K562 (cell line): ENCODE data around the gene ADCY5. TPM values are rescaled to one million over a fixed set of nuclear protein-coding genes. Genes with fewer than 3 reads are reported as not detected.

Experiments used
- ATAC-seq: fragments of 200-7000 bp; cut with Tn5 transposase; 3 replicates; pipeline ENCODE4 v1.9.1; 2020; ENCODE audit warnings: moderate library complexity
- BruUV-seq: library from RNA; stranded (reverse); fragments of 400-500 nt; replicated peaks from 2 replicates; lab custom pipeline; 2021; lab: Mats Ljungman, UMichigan
- CTCF ChIA-PET: fragments of 300-600 bp; formaldehyde crosslinking; extraction: SDS; loops from one replicate; lab custom pipeline; 2021; ENCODE audit warnings: low intra/inter-chr PET ratio; lab: Yijun Ruan, JAX
- POLR2A ChIA-PET: fragments of 300-600, 350-650 bp; sonication (Branson Sonifier 250); formaldehyde crosslinking; extraction: SDS; loops from one replicate; lab custom pipeline; 2021; ENCODE audit warnings: antibody characterized with exemption, inconsistent platforms; lab: Yijun Ruan, JAX
- DNase-seq, 4 experiments: peaks; one replicate each; pipeline versions ENCODE4 v3.0.0 to v3.0.0-alpha.2; 2011 to 2018; ENCODE audit warnings: low spot score in 3 of 4, mixed read lengths in 3 of 4; ENCODE audit errors: extremely low read depth in 1 of 4
- FAIRE-seq: peaks from 2 replicates; lab custom pipeline; 2011; peaks lifted over from hg19 to GRCh38; lab: Jason Lieb, UNC
- H2AFZ ChIP-seq: 2 replicates; pipeline ENCODE4 v1.6.0; 2011; ENCODE audit warnings: low read depth, low read length, control low read depth, inconsistent platforms
- H3K27ac ChIP-seq: fragments of 200-600 bp; 3 replicates; pipeline ENCODE4 v1.8.0; 2011; ENCODE audit warnings: low read depth, mild to moderate bottlenecking, control low read depth, inconsistent platforms, low read length, moderate library complexity, mixed read lengths; ENCODE audit errors: extremely low read depth
- H3K27me3 ChIP-seq, 2 experiments: fragments of 300-600 bp in 1 of 2; 2 replicates in 1 of 2; 3 replicates in 1 of 2; pipeline versions ENCODE4 v1.6.0 to v1.8.0; 2011; ENCODE audit warnings: inconsistent platforms in 2 of 2, low read length in 2 of 2, mild to moderate bottlenecking in 1 of 2, mixed read lengths in 1 of 2, moderate library complexity in 1 of 2; ENCODE audit not compliant: control insufficient read depth in 2 of 2, insufficient read depth in 2 of 2
- H3K36me3 ChIP-seq: fragments of 300-600 bp; 3 replicates; pipeline ENCODE4 v1.8.0; 2011; ENCODE audit warnings: mild to moderate bottlenecking, low read length, inconsistent platforms; ENCODE audit not compliant: control insufficient read depth, insufficient read depth
- H3K4me1 ChIP-seq, 2 experiments: fragments of 200-600 bp in 1 of 2; replicated peaks in 1 of 2; 2 replicates in 1 of 2; 3 replicates in 1 of 2; pipeline versions ENCODE4 v1.5.1 to v1.8.0; 2011; ENCODE audit warnings: inconsistent platforms in 2 of 2, low read length in 2 of 2, mild to moderate bottlenecking in 1 of 2, mixed read lengths in 1 of 2, moderate library complexity in 1 of 2; ENCODE audit not compliant: control insufficient read depth in 2 of 2, insufficient read depth in 2 of 2
- H3K4me2 ChIP-seq: 2 replicates; pipeline ENCODE4 v1.6.1; 2011; ENCODE audit warnings: low read length, control low read depth, inconsistent platforms, mixed read lengths; ENCODE audit not compliant: insufficient read depth
- H3K4me3 ChIP-seq: fragments of 200-600 bp; sonication (generic), shearing (Covaris generic); 2 replicates; pipeline ENCODE4 v1.5.1; 2016; ENCODE audit warnings: control low read depth, inconsistent platforms
- H3K79me2 ChIP-seq: fragments of 200-600 bp; 3 replicates; pipeline ENCODE4 v1.8.0; 2011; ENCODE audit warnings: low read length, inconsistent platforms; ENCODE audit not compliant: control insufficient read depth, insufficient read depth
- H3K9ac ChIP-seq, 2 experiments: 2 replicates each; pipeline versions ENCODE4 v1.6.0 to v1.6.1; 2011; ENCODE audit warnings: low read depth in 2 of 2, low read length in 2 of 2, control low read depth in 1 of 2, inconsistent platforms in 1 of 2, mild to moderate bottlenecking in 1 of 2, mixed read lengths in 1 of 2; ENCODE audit not compliant: insufficient read depth in 1 of 2
- H3K9me1 ChIP-seq: one replicate; pipeline ENCODE4 v1.6.0; 2011; ENCODE audit warnings: inconsistent platforms, mild to moderate bottlenecking, low read length, moderate library complexity; ENCODE audit not compliant: control insufficient read depth, insufficient read depth
- H3K9me3 ChIP-seq: replicated peaks from 2 replicates; pipeline ENCODE4 v1.5.1; 2011; ENCODE audit warnings: low read depth, low read length, inconsistent platforms; ENCODE audit not compliant: control insufficient read depth, insufficient read depth
- H4K20me1 ChIP-seq: replicated peaks from 2 replicates; pipeline ENCODE4 v1.6.1; 2011; ENCODE audit warnings: low read length, inconsistent platforms, mixed read lengths; ENCODE audit not compliant: control insufficient read depth, insufficient read depth
- CLOCK ChIP-seq: fragments of 250-450 bp; sonication (Bioruptor Pico); IDR thresholded peaks from 2 replicates; pipeline ENCODE4 v1.4.0; 2020; ENCODE audit warnings: mild to moderate bottlenecking, moderate library complexity, borderline replicate concordance
- ETV1 ChIP-seq: fragments of 450-650 bp; conservative IDR thresholded peaks from 2 replicates; pipeline ENCODE4 v1.6.1; 2016; ENCODE audit warnings: missing genetic modification characterization, control low read depth, low read depth, missing compliant biosample characterization
- HNRNPK ChIP-seq: fragments of 200-400 bp; formaldehyde crosslinking; IDR thresholded peaks from one replicate; pipeline ENCODE4 v1.6.1; 2018; ENCODE audit warnings: mild to moderate bottlenecking, low read depth, low read length; ENCODE audit not compliant: poor library complexity, severe bottlenecking
- KLF1 ChIP-seq: fragments of 450-650 bp; IDR thresholded peaks from 2 replicates; pipeline ENCODE4 v1.6.1; 2016; ENCODE audit warnings: missing genetic modification characterization, missing compliant biosample characterization
- RUNX1 ChIP-seq: sonication (generic); IDR thresholded peaks from 2 replicates; pipeline ENCODE4 v1.6.1; 2016; ENCODE audit warnings: antibody characterized with exemption, low read depth
- SMAD3 ChIP-seq: fragments of 450-650 bp; formaldehyde crosslinking; conservative IDR thresholded peaks from 2 replicates; pipeline ENCODE4 v1.4.0; 2020; ENCODE audit warnings: mild to moderate bottlenecking
- ZNF253 ChIP-seq: fragments of 250-450 bp; sonication (Bioruptor Pico); conservative IDR thresholded peaks from 2 replicates; pipeline ENCODE4 v1.6.1; 2021; ENCODE audit warnings: mild to moderate bottlenecking
- ZNF511 ChIP-seq: sonication (generic); formaldehyde crosslinking; IDR thresholded peaks from 2 replicates; pipeline ENCODE4 v1.8.0; 2022; ENCODE audit warnings: mild to moderate bottlenecking, missing genetic modification reagents
- ZNF609 ChIP-seq: sonication (generic); formaldehyde crosslinking; IDR thresholded peaks from 2 replicates; pipeline ENCODE4 v1.8.1; 2023; ENCODE audit warnings: missing genetic modification reagents, mild to moderate bottlenecking, borderline replicate concordance
- ZNF639 ChIP-seq, 2 experiments: fragments of 200-800 bp in 1 of 2; sonication (Bioruptor generic) in 1 of 2; sonication (generic) in 1 of 2; formaldehyde crosslinking in 1 of 2; IDR thresholded peaks in 1 of 2; conservative IDR thresholded peaks in 1 of 2; 2 replicates each; pipeline versions ENCODE4 v1.5.0 to v1.6.1; 2016 to 2020; ENCODE audit warnings: missing compliant biosample characterization in 1 of 2, missing genetic modification characterization in 1 of 2, missing genetic modification reagents in 1 of 2
- WGBS: fragments of 100-300 bp; shearing (Covaris generic); methylation state at CpG from one replicate; pipeline ENCODE4 v1.1.6; 2016; ENCODE audit warnings: low coverage, mixed read lengths; ENCODE audit not compliant: insufficient coverage; ENCODE audit errors: missing lambda C conversion rate; 5-methylcytosine and 5-hydroxymethylcytosine counted together
- in situ Hi-C: fragments of 300-500 bp; cut with MboI; formaldehyde crosslinking; loops from 4 replicates; pipeline ENCODE4 v1.15.0; 2018; ENCODE audit warnings: inconsistent platforms, mixed read lengths
- intact Hi-C: fragments of 100-400 bp; cut with micrococcal nuclease; formaldehyde crosslinking; loops from 2 replicates; pipeline ENCODE4 v1.14.2; 2022
- polyA plus RNA-seq, 8 experiments: library from polyadenylated mRNA; depleted of rRNA in 4 of 8; stranded (reverse) in 5 of 8; unstranded in 3 of 8; fragments of >200 nt; fragmentation: Nextera tagmentation in 2 of 8; fragmentation: Illumina TruSeq in 1 of 8; extraction: Ambion mirVana in 2 of 8; extraction: Trizol in 1 of 8; gene quantifications; 2 replicates each; pipeline versions ENCODE4 v1.2.1 to v1.2.3, GENCODE V29; 2011 to 2014; ENCODE audit warnings: inconsistent platforms in 1 of 8, missing spikeins in 1 of 8
- total RNA-seq, 7 experiments: library from RNA; depleted of rRNA in 6 of 7; stranded (reverse); fragments of >200 nt in 6 of 7; fragmentation: Illumina TruSeq in 2 of 7; extraction: Trizol in 2 of 7; gene quantifications; 2 replicates each; pipeline versions ENCODE4 v1.2.1 to v1.2.3, GENCODE V29; 2011 to 2021; ENCODE audit warnings: low replicate concordance in 1 of 7

Gene ADCY5
- total and polyA plus RNA-seq, 9 of the 15 experiments (the other 6 are each of a cell fraction or from before 2014, with no cell fraction given), result under 0.01 TPM; not detected in 8

GRCh38 chr3:123322866-123323265, 126.0 kb downstream of the ADCY5 start:
- H3K27ac ChIP-seq, result no peak overlapping the region
- no peak overlapping the region for H3K4me2 ChIP-seq
- H3K4me3 ChIP-seq, result no peak overlapping the region
- no peaks in the 10 kb centered on the region for H3K79me2 ChIP-seq
- H3K9ac ChIP-seq, result no peak overlapping the region; a peak in 1 of 4 replicates
- H3K27me3 ChIP-seq, result peaks cover 10 to 66% of the 10 kb centered on the region in 2 experiments; a peak in 4 of 5 replicates
- 0% methylated on average over 10 of the region's 11 CpGs for WGBS
- DNase-seq (no peak), ATAC-seq (no peak), FAIRE-seq (no peak)
- in situ Hi-C loops (no loop called here), intact Hi-C loops (no loop called here)
- no TSS peak for BruUV-seq
- no peaks in the 10 kb centered on the region for H3K9me3 ChIP-seq
- H3K4me1 ChIP-seq, result no peaks in the 10 kb centered on the region
- H2AFZ ChIP-seq, result no peak overlapping the region
- ChIA-PET POLR2A (no interaction called here), CTCF (no interaction called here)
- no peaks in the 10 kb centered on the region for H3K9me1 ChIP-seq
- H3K36me3 ChIP-seq, result no peaks in the 10 kb centered on the region
- 0 out of 2 replicates have a peak, but pooled peaks cover 6% of the 10 kb centered on the region for H4K20me1 ChIP-seq
- no peak for TF ChIP-seq ZNF639 (CRISPR knock-in tag; conservative IDR thresholded peaks at IDR 0.05 in 1 of 2, IDR thresholded peaks at IDR 0.05 in 1 of 2)
- TF ChIP-seq SMAD3 (CRISPR knock-in tag), result no peak
- TF ChIP-seq ZNF609 (CRISPR knock-in tag), result no peak
- TF ChIP-seq CLOCK (CRISPR knock-in tag), result no peak
- no peak for TF ChIP-seq ZNF253 (CRISPR knock-in tag)
- no peak for TF ChIP-seq ETV1 (tag)
- TF ChIP-seq KLF1 (tag), result no peak
- TF ChIP-seq HNRNPK, result no peak
- TF ChIP-seq RUNX1, result no peak
- TF ChIP-seq ZNF511 (CRISPR knock-in tag), result no peak
